GM18498 (cell line): ENCODE data around the gene CHRM2.

Source experiments
- ATAC-seq: cut with Tn5 transposase; IDR thresholded peaks from one replicate; pipeline ENCODE4 v1.9.1; 2021; ENCODE audit warnings: mild to moderate bottlenecking, moderate library complexity; ENCODE audit not compliant: unreplicated experiment

The CHRM2 gene

DNA sequence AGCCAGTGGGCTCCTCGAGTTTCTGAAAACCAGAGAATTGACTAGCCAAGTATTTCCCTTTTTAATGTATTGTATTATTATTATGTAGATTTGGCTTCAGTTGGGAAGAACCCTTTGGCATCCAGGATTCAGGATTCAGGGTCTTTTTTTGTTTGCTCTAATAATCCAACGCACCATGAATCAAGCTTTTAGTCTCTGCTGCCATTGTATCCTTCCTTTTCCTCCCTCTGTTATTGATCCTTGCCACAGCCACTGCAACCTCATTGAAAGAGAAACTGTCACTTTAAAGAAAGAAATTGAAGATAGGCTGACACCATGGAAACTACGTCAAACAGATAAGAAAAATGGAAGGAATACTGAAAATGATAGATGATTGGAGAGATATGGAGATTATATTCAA lies 150.0 kb downstream of the CHRM2 start:
- ATAC-seq: no peak

DNA sequence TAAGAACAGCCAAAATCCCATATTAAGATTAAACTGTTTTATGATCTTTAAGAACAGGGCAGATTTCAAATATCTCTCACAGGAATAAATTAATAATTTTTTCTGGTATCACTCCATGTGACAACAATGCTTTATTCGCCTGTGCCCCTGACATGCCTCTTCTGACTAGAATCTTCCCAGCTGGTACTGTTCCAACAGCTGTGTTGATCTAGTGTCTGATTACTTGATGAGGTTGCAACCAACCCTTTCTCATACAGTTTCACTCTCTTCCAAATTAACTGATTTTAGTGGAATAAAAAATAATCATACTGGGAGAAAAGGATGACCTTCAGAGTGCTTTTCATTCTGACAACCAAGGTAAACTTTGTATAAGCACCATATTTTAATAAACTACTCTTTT lies 151.9 kb downstream of the CHRM2 start:
- no peak for ATAC-seq

DNA sequence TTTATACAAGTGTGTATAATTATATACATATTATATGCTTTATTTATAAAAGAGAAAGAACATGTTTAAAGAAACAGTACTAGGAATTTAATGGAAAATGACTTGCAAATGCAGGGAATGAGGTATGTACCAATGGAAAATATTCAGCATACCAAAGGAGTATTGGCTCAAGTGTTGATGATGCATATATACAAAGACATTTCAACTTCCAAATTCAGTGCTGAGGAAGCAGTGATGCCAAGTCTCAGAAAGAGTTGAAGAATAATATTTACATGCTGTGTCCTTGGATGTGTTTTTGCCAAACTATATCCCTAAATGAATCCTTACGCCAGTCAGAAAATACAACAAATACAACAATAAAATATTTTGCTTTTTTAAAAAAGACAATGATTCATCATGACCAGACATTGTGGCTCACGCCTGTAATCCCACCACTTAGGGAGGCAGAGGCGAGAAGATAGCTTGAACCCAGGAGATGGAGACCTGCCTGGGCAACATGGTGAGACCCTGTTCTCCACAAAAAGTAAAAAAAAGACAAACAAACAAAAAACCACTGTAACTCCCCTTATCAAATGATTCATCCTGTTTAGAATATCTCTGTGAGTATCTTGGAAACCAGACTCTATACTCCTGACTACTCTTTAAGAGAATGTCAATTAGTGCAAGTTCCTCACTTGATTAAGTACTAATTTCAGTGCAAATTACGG lies 157.2 kb downstream of the CHRM2 start:
- ATAC-seq: no peak

DNA sequence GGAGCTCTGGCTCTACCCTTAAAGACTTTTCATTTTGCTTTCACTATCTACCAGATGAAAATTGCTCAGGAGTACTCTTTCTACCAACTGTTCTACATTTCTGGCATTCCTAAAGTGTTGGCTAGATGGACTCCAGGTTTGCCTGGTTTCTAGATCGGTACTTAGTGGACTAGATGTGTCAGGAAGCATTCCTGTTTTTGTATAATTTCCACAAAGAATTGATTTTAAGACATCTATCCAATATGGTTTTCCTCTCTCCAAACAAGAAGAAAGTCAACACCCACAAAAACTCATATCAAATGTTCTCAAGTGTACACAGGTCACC lies 157.7 kb downstream of the CHRM2 start:
- ATAC-seq: no peak

DNA sequence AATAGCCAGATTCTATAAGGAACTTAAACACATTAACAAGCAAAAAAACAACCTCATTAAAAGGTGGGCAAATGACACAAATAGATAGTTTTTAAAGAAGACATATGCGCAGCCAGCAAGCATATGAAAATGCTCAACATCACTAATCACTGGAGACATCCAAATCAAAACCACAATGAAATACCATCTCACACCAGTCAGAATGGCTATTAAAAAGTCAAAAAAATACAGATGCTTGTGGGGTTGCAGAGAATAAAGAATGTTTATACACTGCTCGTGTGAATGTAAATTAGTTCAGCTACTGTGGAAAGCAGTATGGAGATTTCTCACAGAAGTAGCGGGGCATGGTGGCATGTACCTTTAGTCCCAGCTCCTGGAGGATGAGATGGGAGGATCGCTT lies 164.0 kb downstream of the CHRM2 start:
- ATAC-seq: no peak

DNA sequence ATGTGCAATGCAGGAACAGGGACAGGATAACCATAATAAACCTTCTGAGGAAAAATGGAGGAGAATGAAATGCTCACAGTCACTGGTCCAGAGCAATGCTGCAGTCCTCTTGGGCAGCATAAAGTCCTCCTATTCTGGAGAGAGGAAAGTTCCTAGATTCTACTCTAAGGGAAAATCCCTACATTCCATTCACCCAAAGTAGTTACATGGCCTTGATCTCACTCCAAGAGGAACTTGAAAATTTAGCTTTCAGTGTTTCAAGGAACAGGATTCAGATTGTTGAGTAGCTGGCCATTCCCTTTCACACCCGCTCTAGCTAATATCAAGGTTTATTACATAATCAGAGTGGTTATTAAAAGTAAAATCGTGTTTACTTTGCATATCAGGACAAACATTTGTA lies 168.3 kb downstream of the CHRM2 start:
- no peak for ATAC-seq

DNA sequence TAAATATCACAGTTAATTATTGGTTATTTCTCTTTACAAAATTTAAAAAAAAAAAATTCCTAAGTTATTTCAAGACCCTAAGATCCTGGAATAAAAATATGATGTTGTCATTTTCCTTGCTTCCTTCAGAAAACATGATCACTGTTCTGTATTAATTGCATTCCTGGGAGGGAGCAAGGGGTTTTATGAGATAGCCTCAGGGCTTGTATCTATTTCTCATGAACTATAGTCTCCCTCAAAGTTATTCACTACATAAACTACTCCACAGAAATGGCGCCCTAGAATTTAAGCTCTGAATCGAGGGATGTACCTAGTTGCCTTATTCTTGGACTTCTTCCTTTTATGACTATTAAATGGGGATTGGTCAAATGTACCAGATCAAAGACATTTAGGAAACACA lies 170.3 kb downstream of the CHRM2 start:
- ATAC-seq: no peak

DNA sequence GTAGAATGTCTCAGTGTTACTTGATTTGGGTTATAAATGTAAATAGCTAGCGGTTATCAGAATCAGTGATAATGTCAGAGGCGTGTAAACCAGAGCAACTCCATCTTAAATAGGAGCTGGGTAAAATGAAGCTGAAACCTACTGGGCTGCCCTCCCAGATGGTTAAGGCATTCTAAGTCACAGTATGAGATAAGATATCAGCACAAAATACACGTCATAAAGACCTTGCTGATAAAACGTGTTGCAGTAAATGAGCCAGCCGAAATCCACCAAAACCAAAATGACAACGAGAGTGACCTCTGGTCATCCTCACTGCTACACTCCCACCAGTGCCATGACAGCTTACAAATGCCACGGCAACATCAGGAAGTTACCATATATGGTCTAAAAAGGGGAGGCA lies 172.3 kb downstream of the CHRM2 start:
- ATAC-seq: no peak

DNA sequence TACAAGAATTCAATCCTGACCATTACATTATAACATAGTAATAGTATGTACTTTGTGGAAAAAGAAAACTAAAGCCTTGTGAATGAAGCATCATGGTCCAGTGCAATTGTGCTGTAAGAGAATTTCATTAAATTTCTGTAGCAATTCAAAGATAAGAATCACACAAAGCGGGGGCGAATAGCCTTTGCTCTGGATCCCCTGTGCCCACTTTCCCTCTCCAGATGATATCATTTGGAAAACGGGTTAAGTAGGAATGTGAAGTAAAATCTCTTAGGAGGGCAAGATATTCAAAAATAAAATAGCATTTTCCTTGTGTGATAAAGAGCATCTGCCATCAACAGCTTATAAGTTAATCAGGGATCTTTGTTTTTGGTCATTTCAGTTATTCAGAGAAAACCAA lies 177.1 kb downstream of the CHRM2 start:
- ATAC-seq: no peak

DNA sequence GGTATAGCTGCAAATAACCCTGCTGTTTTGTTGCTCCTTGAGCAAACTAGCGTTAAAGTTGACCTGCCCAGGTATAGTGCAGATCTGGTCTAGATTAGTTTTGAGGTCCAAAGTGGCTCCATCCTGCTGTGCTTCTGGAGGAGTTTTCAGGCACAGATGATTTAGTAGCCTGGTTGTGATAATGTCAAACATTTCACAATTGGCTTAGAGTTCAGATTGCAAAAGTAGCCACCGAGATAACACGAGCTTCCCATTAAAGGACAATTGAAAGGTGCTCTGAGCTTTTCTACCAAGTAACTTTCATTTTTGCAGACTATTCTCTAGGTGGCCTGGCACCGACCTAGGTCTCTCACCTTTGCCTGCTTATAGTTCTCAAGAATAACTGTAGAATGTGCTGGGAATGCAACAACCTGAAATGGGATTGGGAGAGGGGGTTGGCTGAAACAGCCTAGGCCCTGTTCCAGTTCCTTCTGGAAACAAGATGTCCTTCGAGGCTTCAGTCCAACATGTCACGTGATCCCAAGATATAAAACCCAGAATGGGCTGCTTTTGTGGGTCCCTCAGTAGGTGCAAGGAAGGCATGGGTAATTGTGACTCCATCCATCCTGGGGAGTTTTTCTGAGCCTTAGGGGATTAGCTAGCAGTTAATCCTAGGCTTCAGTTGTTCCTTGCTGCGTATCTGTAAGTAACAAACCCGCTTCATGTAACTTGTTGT lies 201.0 kb downstream of the CHRM2 start:
- ATAC-seq: no peak
